HepG2 (cell line): Measurements from ENCODE around the gene GDF7. TPM values are rescaled to one million over a fixed set of nuclear protein-coding genes. Genes with fewer than 3 reads are reported as not detected.

ENCODE experiments used
- ARID4A ChIP-seq: sonication (generic); formaldehyde crosslinking; IDR thresholded peaks from 2 replicates; pipeline ENCODE4 v1.5.0; 2020; ENCODE audit warnings: mild to moderate bottlenecking, missing genetic modification reagents, borderline replicate concordance
- KLF11 ChIP-seq: IDR thresholded peaks from 2 replicates; pipeline ENCODE4 v1.6.1; 2016; ENCODE audit warnings: missing compliant biosample characterization
- KLF6 ChIP-seq: IDR thresholded peaks from 2 replicates; pipeline ENCODE4 v1.8.0; 2016; ENCODE audit warnings: missing biosample characterization, missing genetic modification reagents
- MTA3 ChIP-seq: sonication (generic); formaldehyde crosslinking; IDR thresholded peaks from 2 replicates; pipeline ENCODE4 v1.4.0; 2020; ENCODE audit warnings: missing genetic modification reagents
- NR2F2 ChIP-seq: IDR thresholded peaks from 2 replicates; pipeline ENCODE4 v1.6.1; 2012; ENCODE audit warnings: low read depth, inconsistent platforms, borderline replicate concordance
- PAWR ChIP-seq: sonication (generic); formaldehyde crosslinking; IDR thresholded peaks from 2 replicates; pipeline ENCODE4 v1.4.0; 2020; ENCODE audit warnings: missing genetic modification reagents, mild to moderate bottlenecking, borderline replicate concordance
- RBM22 ChIP-seq: fragments of 200-400 bp; formaldehyde crosslinking; optimal IDR thresholded peaks from 2 replicates; pipeline ENCODE3; 2017; ENCODE audit warnings: mild to moderate bottlenecking, low read length, moderate library complexity
- REPIN1 ChIP-seq: sonication (generic); formaldehyde crosslinking; IDR thresholded peaks from 2 replicates; pipeline ENCODE4 v1.8.0; 2022; ENCODE audit warnings: missing genetic modification reagents, low read depth, mild to moderate bottlenecking, borderline replicate concordance
- SMAD3 ChIP-seq: sonication (generic); formaldehyde crosslinking; IDR thresholded peaks from 2 replicates; pipeline ENCODE4 v1.4.0; 2020; ENCODE audit warnings: missing genetic modification reagents
- ZBTB39 ChIP-seq: sonication (generic); formaldehyde crosslinking; IDR thresholded peaks from 2 replicates; pipeline ENCODE4 v1.5.0; 2020; ENCODE audit warnings: missing genetic modification reagents
- ZC3H4 ChIP-seq: sonication (generic); formaldehyde crosslinking; IDR thresholded peaks from 2 replicates; pipeline ENCODE4 v1.4.0; 2020; ENCODE audit warnings: missing genetic modification reagents, borderline replicate concordance
- ZNF136 ChIP-seq: sonication (generic); formaldehyde crosslinking; IDR thresholded peaks from 2 replicates; pipeline ENCODE4 v1.8.1; 2022; ENCODE audit warnings: low read depth, mild to moderate bottlenecking, moderate library complexity, missing genetic modification reagents
- ZNF383 ChIP-seq: sonication (generic); formaldehyde crosslinking; IDR thresholded peaks from 2 replicates; pipeline ENCODE4 v1.4.0; 2020; ENCODE audit warnings: missing genetic modification reagents, mild to moderate bottlenecking, borderline replicate concordance
- polyA plus RNA-seq, 8 experiments: library from polyadenylated mRNA; depleted of rRNA in 3 of 8; stranded (reverse) in 7 of 8; unstranded in 1 of 8; fragments of >200 nt; fragmentation: Illumina TruSeq in 4 of 8; extraction: Trizol in 4 of 8; gene quantifications; 2 replicates each; pipeline versions ENCODE4 v1.2.1 to v1.2.3, GENCODE V29; 2011 to 2016; ENCODE audit warnings: low read depth in 4 of 8, missing spikeins in 1 of 8, mixed read lengths in 1 of 8; ENCODE audit not compliant: insufficient read depth in 1 of 8
- total RNA-seq, 5 experiments: library from RNA; depleted of rRNA; stranded (reverse); fragments of >200 nt; fragmentation: Illumina TruSeq; extraction: Trizol; gene quantifications; 2 replicates each; pipeline ENCODE4 v1.2.3, GENCODE V29; 2016; ENCODE audit warnings: low read depth in 1 of 5
- TF ChIP-seq, protein P1 (sequence below), 2 experiments: IDR thresholded peaks; 2 replicates each; pipeline ENCODE4 v1.6.1; 2011 to 2012; ENCODE audit warnings: low read length in 2 of 2, borderline replicate concordance in 1 of 2, low read depth in 1 of 2, mild to moderate bottlenecking in 1 of 2, moderate library complexity in 1 of 2
- TF ChIP-seq, protein P2 (sequence below): IDR thresholded peaks from 2 replicates; pipeline ENCODE4 v1.6.1; 2012; ENCODE audit warnings: low read depth, low read length, improper control_type of control experiment

GDF7 gene
- total and polyA plus RNA-seq, 2 of the 13 experiments (the other 11 are each of a cell fraction or from before 2014, with no cell fraction given) = 1.6 to 15.0 TPM

GRCh38 chr2:20728114-20728758 is 61.3 kb downstream of the GDF7 start (continued):
- TF ChIP-seq, protein P1, sequence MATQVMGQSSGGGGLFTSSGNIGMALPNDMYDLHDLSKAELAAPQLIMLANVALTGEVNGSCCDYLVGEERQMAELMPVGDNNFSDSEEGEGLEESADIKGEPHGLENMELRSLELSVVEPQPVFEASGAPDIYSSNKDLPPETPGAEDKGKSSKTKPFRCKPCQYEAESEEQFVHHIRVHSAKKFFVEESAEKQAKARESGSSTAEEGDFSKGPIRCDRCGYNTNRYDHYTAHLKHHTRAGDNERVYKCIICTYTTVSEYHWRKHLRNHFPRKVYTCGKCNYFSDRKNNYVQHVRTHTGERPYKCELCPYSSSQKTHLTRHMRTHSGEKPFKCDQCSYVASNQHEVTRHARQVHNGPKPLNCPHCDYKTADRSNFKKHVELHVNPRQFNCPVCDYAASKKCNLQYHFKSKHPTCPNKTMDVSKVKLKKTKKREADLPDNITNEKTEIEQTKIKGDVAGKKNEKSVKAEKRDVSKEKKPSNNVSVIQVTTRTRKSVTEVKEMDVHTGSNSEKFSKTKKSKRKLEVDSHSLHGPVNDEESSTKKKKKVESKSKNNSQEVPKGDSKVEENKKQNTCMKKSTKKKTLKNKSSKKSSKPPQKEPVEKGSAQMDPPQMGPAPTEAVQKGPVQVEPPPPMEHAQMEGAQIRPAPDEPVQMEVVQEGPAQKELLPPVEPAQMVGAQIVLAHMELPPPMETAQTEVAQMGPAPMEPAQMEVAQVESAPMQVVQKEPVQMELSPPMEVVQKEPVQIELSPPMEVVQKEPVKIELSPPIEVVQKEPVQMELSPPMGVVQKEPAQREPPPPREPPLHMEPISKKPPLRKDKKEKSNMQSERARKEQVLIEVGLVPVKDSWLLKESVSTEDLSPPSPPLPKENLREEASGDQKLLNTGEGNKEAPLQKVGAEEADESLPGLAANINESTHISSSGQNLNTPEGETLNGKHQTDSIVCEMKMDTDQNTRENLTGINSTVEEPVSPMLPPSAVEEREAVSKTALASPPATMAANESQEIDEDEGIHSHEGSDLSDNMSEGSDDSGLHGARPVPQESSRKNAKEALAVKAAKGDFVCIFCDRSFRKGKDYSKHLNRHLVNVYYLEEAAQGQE (IDR thresholded peaks at IDR 0.05; ENCODE audit: borderline replicate concordance in 1 of 2, low read depth in 1 of 2, low read length in 2 of 2) = peak in 1 of 2 experiments; percentile 80; a peak in 2 of 4 replicates
- TF ChIP-seq, protein P2, sequence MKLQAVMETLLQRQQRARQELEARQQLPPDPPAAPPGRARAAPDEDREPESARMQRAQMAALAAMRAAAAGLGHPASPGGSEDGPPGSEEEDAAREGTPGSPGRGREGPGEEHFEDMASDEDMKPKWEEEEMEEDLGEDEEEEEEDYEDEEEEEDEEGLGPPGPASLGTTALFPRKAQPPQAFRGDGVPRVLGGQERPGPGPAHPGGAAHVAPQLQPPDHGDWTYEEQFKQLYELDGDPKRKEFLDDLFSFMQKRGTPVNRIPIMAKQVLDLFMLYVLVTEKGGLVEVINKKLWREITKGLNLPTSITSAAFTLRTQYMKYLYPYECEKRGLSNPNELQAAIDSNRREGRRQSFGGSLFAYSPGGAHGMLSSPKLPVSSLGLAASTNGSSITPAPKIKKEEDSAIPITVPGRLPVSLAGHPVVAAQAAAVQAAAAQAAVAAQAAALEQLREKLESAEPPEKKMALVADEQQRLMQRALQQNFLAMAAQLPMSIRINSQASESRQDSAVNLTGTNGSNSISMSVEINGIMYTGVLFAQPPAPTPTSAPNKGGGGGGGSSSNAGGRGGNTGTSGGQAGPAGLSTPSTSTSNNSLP = peak; percentile 66
- TF ChIP-seq NR2F2 (peak; percentile 99), KLF6 (CRISPR knock-in tag) (peak; percentile 68; the same call in 1 of the 2 replicates), PAWR (CRISPR knock-in tag) (no peak), ZNF136 (peak; percentile 55; the same call in 1 of the 2 replicates), ZNF383 (CRISPR knock-in tag) (peak; percentile 62; the same call in 1 of the 2 replicates), ZC3H4 (CRISPR knock-in tag) (no peak), SMAD3 (peak; percentile 94), REPIN1 (CRISPR knock-in tag) (peak; percentile 75), ARID4A (peak; percentile 80), ZBTB39 (CRISPR knock-in tag) (peak; percentile 74; the same call in 1 of the 2 replicates), MTA3 (CRISPR knock-in tag) (no peak), RBM22 (peak; percentile 81), KLF11 (CRISPR knock-in tag) (peak; percentile 59; the same call in 1 of the 2 replicates)
- TF ChIP-seq, all 625 proteins: peak for 256
